SU-DHL-6 (cell line): Measurements from ENCODE around the gene GNB3.

Experiments
- H2AFZ ChIP-seq: fragments of 200-600 bp; sonication (generic); 2 replicates; pipeline ENCODE4 v1.6.1; 2014; ENCODE audit warnings: low read depth, mild to moderate bottlenecking, moderate library complexity, mixed read lengths, antibody characterized with exemption, low read length; ENCODE audit not compliant: severe bottlenecking
- H3F3A ChIP-seq: fragments of 200-600 bp; shearing (Covaris generic); 2 replicates; pipeline ENCODE4 v1.6.0; 2016; ENCODE audit warnings: antibody characterized with exemption, mild to moderate bottlenecking; ENCODE audit not compliant: insufficient read depth
- H3K27ac ChIP-seq: fragments of 200-600 bp; sonication (generic); 2 replicates; pipeline ENCODE4 v1.5.1; 2016; ENCODE audit warnings: low read depth, mild to moderate bottlenecking, low read length, moderate library complexity, mixed read lengths
- H3K27me3 ChIP-seq: fragments of 200-600 bp; sonication (generic), shearing (Covaris generic); 2 replicates; pipeline ENCODE4 v1.6.0; 2014; ENCODE audit warnings: mild to moderate bottlenecking, low read length
- H3K36me3 ChIP-seq: fragments of 200-600 bp; sonication (generic); 2 replicates; pipeline ENCODE4 v1.6.1; 2014; ENCODE audit warnings: mild to moderate bottlenecking, low read length, mixed read lengths
- H3K4me2 ChIP-seq: fragments of 300-600, 200-600 bp; shearing (Covaris generic), sonication (generic); 2 replicates; pipeline ENCODE4 v1.6.0; 2014; ENCODE audit warnings: low read length, low read depth, mild to moderate bottlenecking; ENCODE audit not compliant: poor library complexity, severe bottlenecking
- H3K4me3 ChIP-seq: fragments of 200-600 bp; sonication (generic); 2 replicates; pipeline ENCODE4 v1.5.1; 2014; ENCODE audit warnings: antibody characterized with exemption, low read length, mild to moderate bottlenecking, mixed read lengths; ENCODE audit not compliant: insufficient read depth, poor library complexity, severe bottlenecking
- H3K79me2 ChIP-seq: fragments of 200-600 bp; sonication (generic); 2 replicates; pipeline ENCODE4 v1.6.1; 2014; ENCODE audit warnings: mild to moderate bottlenecking, low read length, moderate library complexity; ENCODE audit not compliant: insufficient read depth
- H3K9ac ChIP-seq: fragments of 200-600 bp; sonication (generic); 2 replicates; pipeline ENCODE4 v1.7.0; 2014; ENCODE audit warnings: mild to moderate bottlenecking, low read length
- H3K9me2 ChIP-seq: fragments of 200-600 bp; sonication (generic); replicated peaks from 2 replicates; pipeline ENCODE4 v1.6.1; 2014; ENCODE audit warnings: low read length; ENCODE audit not compliant: insufficient read depth
- H3K9me3 ChIP-seq: fragments of 200-600 bp; sonication (generic); 2 replicates; pipeline ENCODE4 v1.6.1; 2014; ENCODE audit warnings: low read length, mixed read lengths; ENCODE audit not compliant: insufficient read depth
- H4K20me1 ChIP-seq: fragments of 200-600 bp; sonication (generic); 2 replicates; pipeline ENCODE4 v1.6.1; 2014; ENCODE audit warnings: low read depth, mild to moderate bottlenecking, antibody characterized with exemption, low read length, moderate library complexity, mixed read lengths
- EZH2phosphoT487 ChIP-seq: fragments of 200-600 bp; sonication (generic), shearing (Covaris generic); conservative IDR thresholded peaks from 2 replicates; pipeline ENCODE4 v1.6.1; 2018; ENCODE audit warnings: mild to moderate bottlenecking, antibody characterized with exemption, low read length, moderate library complexity, mixed read lengths
- TF ChIP-seq, protein P1 (sequence below): fragments of 200-600 bp; sonication (generic); IDR thresholded peaks from one replicate; pipeline ENCODE4 v1.5.1; 2017; ENCODE audit warnings: antibody characterized with exemption, mild to moderate bottlenecking, low read length, moderate library complexity; ENCODE audit not compliant: insufficient read depth, poor library complexity, severe bottlenecking

GNB3 gene

DNA sequence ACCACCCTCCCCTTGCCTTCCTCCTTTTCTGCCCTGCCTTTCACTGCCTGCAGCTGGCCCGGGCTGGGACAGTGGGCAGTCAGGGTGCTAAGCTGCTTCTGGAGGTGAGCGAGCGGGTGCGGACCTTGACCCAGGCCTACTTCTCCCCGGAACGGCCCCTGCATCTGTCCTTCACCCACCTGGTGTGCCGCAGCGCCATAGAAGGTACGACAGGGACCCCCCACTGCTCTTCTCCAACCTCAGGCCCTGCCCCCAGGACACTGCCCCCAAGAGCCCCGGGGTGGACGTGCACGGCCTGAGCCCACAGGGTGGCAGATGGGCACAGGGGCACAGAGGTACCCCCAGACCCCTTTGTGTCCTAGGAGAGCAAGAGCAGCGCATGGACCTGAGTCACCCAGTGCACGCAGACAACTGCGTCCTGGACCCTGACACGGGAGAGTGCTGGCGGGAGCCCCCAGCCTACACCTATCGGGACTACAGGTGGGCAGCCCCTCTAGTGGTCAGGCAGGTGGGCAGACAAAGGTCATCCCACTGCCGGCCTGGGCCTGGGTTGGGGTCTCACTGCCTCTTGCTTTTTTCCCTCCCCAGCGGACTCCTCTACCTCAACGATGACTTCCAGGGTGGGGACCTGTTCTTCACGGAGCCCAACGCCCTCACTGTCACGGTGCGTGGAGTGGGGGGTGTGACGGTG, 3.2 kb upstream of the GNB3 start:
- TF ChIP-seq EZH2phosphoT487, result no peak
- TF ChIP-seq, protein P1, sequence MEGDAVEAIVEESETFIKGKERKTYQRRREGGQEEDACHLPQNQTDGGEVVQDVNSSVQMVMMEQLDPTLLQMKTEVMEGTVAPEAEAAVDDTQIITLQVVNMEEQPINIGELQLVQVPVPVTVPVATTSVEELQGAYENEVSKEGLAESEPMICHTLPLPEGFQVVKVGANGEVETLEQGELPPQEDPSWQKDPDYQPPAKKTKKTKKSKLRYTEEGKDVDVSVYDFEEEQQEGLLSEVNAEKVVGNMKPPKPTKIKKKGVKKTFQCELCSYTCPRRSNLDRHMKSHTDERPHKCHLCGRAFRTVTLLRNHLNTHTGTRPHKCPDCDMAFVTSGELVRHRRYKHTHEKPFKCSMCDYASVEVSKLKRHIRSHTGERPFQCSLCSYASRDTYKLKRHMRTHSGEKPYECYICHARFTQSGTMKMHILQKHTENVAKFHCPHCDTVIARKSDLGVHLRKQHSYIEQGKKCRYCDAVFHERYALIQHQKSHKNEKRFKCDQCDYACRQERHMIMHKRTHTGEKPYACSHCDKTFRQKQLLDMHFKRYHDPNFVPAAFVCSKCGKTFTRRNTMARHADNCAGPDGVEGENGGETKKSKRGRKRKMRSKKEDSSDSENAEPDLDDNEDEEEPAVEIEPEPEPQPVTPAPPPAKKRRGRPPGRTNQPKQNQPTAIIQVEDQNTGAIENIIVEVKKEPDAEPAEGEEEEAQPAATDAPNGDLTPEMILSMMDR, result no peak

DNA sequence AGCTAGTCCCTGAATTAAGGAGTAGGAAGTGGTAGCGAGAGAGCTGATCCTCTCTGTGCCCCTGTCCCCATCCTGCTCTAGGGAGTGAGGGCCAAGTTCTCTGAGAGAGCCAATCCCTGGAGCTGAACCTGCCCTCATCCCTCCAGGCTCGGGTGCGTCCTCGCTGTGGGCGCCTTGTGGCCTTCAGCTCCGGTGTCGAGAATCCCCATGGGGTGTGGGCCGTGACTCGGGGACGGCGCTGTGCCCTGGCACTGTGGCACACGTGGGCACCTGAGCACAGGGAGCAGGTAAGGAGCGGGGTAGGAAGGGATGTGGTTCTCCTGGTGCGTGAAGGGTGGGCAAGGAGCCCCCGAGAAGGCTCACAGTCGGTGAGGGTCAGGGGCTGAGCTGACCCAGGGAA, 1.9 kb upstream of the GNB3 start:
- H2AFZ ChIP-seq, result no peak overlapping the region
- H3K36me3 ChIP-seq, result no peaks in the 10 kb centered on the region
- H3K9me3 ChIP-seq, result no peaks in the 10 kb centered on the region
- H4K20me1 ChIP-seq, result no peaks in the 10 kb centered on the region
- no peaks in the 10 kb centered on the region for H3K79me2 ChIP-seq
- H3K9me2 ChIP-seq, result no peaks in the 10 kb centered on the region
- H3K9ac ChIP-seq, result no peak overlapping the region
- no peak for TF ChIP-seq EZH2phosphoT487
- TF ChIP-seq, protein P1, result no peak
- H3K4me3 ChIP-seq, result no peak overlapping the region
- H3K4me2 ChIP-seq, result no peak overlapping the region
- H3K27me3 ChIP-seq, result no peaks in the 10 kb centered on the region
- no peak overlapping the region for H3K27ac ChIP-seq
- H3F3A ChIP-seq, result no peaks in the 10 kb centered on the region

More for the DNA sequence above, 3.2 kb upstream of the GNB3 start:
- H3K4me3 ChIP-seq, result no peak overlapping the region
- H3K4me2 ChIP-seq, result no peak overlapping the region
- H2AFZ ChIP-seq, result no peak overlapping the region
- no peaks in the 10 kb centered on the region for H3K27me3 ChIP-seq
- H3F3A ChIP-seq, result no peaks in the 10 kb centered on the region
- no peaks in the 10 kb centered on the region for H4K20me1 ChIP-seq
- H3K9ac ChIP-seq, result no peak overlapping the region
- H3K9me2 ChIP-seq, result no peaks in the 10 kb centered on the region
- H3K9me3 ChIP-seq, result no peaks in the 10 kb centered on the region
- H3K36me3 ChIP-seq, result no peaks in the 10 kb centered on the region
- H3K27ac ChIP-seq, result no peak overlapping the region
- no peaks in the 10 kb centered on the region for H3K79me2 ChIP-seq

DNA sequence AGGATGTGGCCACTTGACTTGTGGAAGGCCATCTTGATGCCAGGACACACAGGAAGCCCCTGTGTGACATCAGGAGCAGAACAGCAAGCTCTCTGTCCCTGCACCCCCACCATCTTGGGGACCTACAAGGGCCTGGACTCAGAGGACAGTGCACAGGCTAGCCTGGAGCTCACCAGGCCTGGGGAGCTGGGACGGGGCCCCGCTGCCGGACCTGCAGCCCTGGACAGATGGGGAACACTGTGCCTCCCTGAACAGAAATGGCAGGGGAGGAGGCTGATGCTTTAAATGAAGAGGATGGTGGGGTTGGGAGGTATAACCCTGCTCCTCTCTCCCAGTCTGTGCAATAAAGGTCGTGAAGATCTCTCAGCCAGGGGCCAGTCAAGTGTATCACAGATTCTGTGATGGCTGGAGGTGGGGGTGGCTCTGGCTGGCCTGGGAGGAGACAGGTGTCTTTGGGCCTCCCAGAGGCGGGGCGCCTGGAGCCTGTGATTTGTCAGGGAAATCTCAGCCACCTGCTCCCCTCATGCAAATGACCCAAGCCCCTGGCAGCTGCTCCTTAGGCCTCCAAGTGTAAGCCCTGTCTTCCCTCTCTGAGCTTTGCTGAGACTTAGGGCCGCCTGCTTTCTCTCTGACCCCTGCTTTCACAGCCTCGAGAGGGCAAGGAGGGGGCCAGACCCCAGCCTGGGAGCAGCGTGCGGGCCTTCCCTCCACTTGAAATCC, 1.1 kb upstream of the GNB3 start:
- H3K9ac ChIP-seq, result peak overlapping the region; percentile 44; the same call in 1 of the 2 replicates
- H3K9me2 ChIP-seq, result no peaks in the 10 kb centered on the region
- no peaks in the 10 kb centered on the region for H3K36me3 ChIP-seq
- H3F3A ChIP-seq, result no peaks in the 10 kb centered on the region
- H4K20me1 ChIP-seq, result no peaks in the 10 kb centered on the region
- peak overlapping the region; percentile 43 for H3K4me2 ChIP-seq
- no peaks in the 10 kb centered on the region for H3K79me2 ChIP-seq
- H3K9me3 ChIP-seq, result no peaks in the 10 kb centered on the region
- H2AFZ ChIP-seq, result no peak overlapping the region
- peak overlapping the region; percentile 40 for H3K27ac ChIP-seq
- H3K27me3 ChIP-seq, result no peaks in the 10 kb centered on the region
- H3K4me3 ChIP-seq, result no peak overlapping the region
- TF ChIP-seq, protein P1, result no peak
- TF ChIP-seq EZH2phosphoT487, result no peak
